Upper lobe of left lung (tissue), 4 donors: ENCODE results near the gene GAR1.

Experiments
- CTCF ChIP-seq, 6 experiments: fragments of 450-650 bp in 4 of 6; fragments of 200-600 bp in 2 of 6; sonication (generic) in 2 of 6; IDR thresholded peaks; one replicate each; pipeline ENCODE4 v1.5.1; 2016 to 2019; ENCODE audit warnings: antibody characterized with exemption in 6 of 6
- EP300 ChIP-seq, 4 donors: sonication (generic); formaldehyde crosslinking; IDR thresholded peaks; one replicate each; pipeline ENCODE4 v1.5.1; 2017; ENCODE audit warnings: antibody characterized with exemption in 4 of 4, control low read depth in 2 of 4
- POLR2A ChIP-seq, 4 donors: fragments of 450-650 bp; IDR thresholded peaks; one replicate each; pipeline ENCODE4 v1.5.1; 2016 to 2017; ENCODE audit warnings: antibody characterized with exemption in 4 of 4, mild to moderate bottlenecking in 2 of 4

- TF ChIP-seq POLR2A (IDR thresholded peaks at IDR 0.05) (no peak), CTCF (IDR thresholded peaks at IDR 0.05) (no peak), EP300 (IDR thresholded peaks at IDR 0.05) (no peak)
These were observed 5.9 kb upstream of the GAR1 start for GRCh38 chr4:109809655-109810054.
